OCI-LY1 (cell line): ENCODE data around the gene GPRC5C.

Experiments used
- H2AFZ ChIP-seq: fragments of 200-600 bp; sonication (generic), shearing (Covaris generic); 2 replicates; pipeline ENCODE4 v1.6.0; 2014; ENCODE audit warnings: antibody characterized with exemption, mild to moderate bottlenecking, low read length
- H3F3A ChIP-seq: fragments of 200-600 bp; sonication (generic), shearing (Covaris generic); 2 replicates; pipeline ENCODE4 v1.6.0; 2014; ENCODE audit warnings: mild to moderate bottlenecking, antibody characterized with exemption, low read length, moderate library complexity; ENCODE audit not compliant: insufficient read depth
- H3K27ac ChIP-seq: fragments of 200-600 bp; sonication (generic); 2 replicates; pipeline ENCODE4 v1.5.1; 2014; ENCODE audit warnings: low read length, mixed run types, mild to moderate bottlenecking, low read depth; ENCODE audit not compliant: poor library complexity, severe bottlenecking
- H3K27me3 ChIP-seq: fragments of 200-600 bp; sonication (generic); 2 replicates; pipeline ENCODE4 v1.6.0; 2014; ENCODE audit warnings: antibody characterized with exemption, mild to moderate bottlenecking, low read length, moderate library complexity; ENCODE audit not compliant: insufficient read depth
- H3K36me3 ChIP-seq: fragments of 200-600 bp; sonication (generic); 2 replicates; pipeline ENCODE4 v1.6.1; 2014; ENCODE audit warnings: mild to moderate bottlenecking, antibody characterized with exemption, low read length, moderate library complexity, mixed read lengths; ENCODE audit not compliant: insufficient read depth
- H3K4me1 ChIP-seq: fragments of 200-600 bp; sonication (generic); 2 replicates; pipeline ENCODE4 v1.5.1; 2014; ENCODE audit warnings: mild to moderate bottlenecking, low read length, moderate library complexity; ENCODE audit not compliant: insufficient read depth, severe bottlenecking
- H3K4me2 ChIP-seq: fragments of 200-600 bp; sonication (generic), shearing (Covaris generic); 2 replicates; pipeline ENCODE4 v1.6.1; 2014; ENCODE audit warnings: low read length
- H3K4me3 ChIP-seq: fragments of 200-600 bp; sonication (generic); 2 replicates; pipeline ENCODE4 v1.5.1; 2014; ENCODE audit warnings: low read length, low read depth, mild to moderate bottlenecking, mixed read lengths; ENCODE audit not compliant: poor library complexity, severe bottlenecking
- H3K79me2 ChIP-seq: fragments of 200-600 bp; shearing (Covaris generic); 2 replicates; pipeline ENCODE4 v1.6.1; 2016; ENCODE audit warnings: mixed run types, low read length, mixed read lengths; ENCODE audit not compliant: insufficient read depth
- H3K9ac ChIP-seq: fragments of 200-600 bp; sonication (generic), shearing (Covaris generic); 2 replicates; pipeline ENCODE4 v1.6.1; 2014; ENCODE audit warnings: mild to moderate bottlenecking, low read length, mixed read lengths
- H3K9me2 ChIP-seq: fragments of 200-600 bp; sonication (generic), shearing (Covaris generic); 2 replicates; pipeline ENCODE4 v1.6.1; 2014; ENCODE audit warnings: low read depth, mild to moderate bottlenecking, low read length, mixed read lengths
- H3K9me3 ChIP-seq: fragments of 200-600 bp; shearing (Covaris generic); 2 replicates; pipeline ENCODE4 v1.6.1; 2014; ENCODE audit warnings: low read length, mixed read lengths
- H4K20me1 ChIP-seq: fragments of 200-600 bp; sonication (generic), shearing (Covaris generic); 2 replicates; pipeline ENCODE4 v1.6.0; 2016; ENCODE audit warnings: mild to moderate bottlenecking, low read length; ENCODE audit not compliant: insufficient read depth
- CTCF ChIP-seq: fragments of 200-600 bp; sonication (generic), shearing (Covaris generic); IDR thresholded peaks from 2 replicates; pipeline ENCODE4 v1.5.1; 2017; ENCODE audit warnings: mild to moderate bottlenecking, antibody characterized with exemption, low read length, moderate library complexity, mixed read lengths
- EZH2 ChIP-seq: fragments of 200-600 bp; sonication (generic), shearing (Covaris generic); IDR thresholded peaks from 2 replicates; pipeline ENCODE4 v1.8.0; 2017; ENCODE audit warnings: borderline replicate concordance, mixed run types, mild to moderate bottlenecking, antibody characterized with exemption, low read length, moderate library complexity, mixed read lengths

GPRC5C gene

DNA sequence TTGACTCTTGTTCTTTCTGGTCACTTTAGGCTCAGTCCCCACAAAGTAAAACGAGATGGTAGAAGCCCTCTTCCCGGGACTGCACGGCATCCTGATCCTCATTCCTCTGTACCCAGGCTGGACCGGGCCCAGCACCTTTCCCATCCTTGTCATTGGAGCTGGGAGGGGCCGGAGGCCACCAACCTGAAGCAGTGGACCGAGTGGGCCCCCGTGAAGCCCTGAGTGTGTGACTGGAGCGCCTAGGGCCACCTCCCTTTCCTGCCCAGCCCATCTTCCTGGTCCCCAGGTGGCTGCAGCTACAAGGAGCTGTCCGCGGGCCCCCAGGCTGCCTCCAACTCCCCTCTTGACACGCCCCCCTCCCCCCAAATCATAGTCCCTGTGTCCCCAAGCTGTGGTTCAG is 17.4 kb downstream of the GPRC5C start:
- Histone ChIP-seq H4K20me1 (no peaks in the 10 kb centered on the region), H3K9me3 (no peaks in the 10 kb centered on the region), H3K4me3 (no peak overlapping the region), H3K36me3 (no peaks in the 10 kb centered on the region), H3K4me2 (no peak overlapping the region), H3F3A (no peaks in the 10 kb centered on the region), H3K27me3 (no peaks in the 10 kb centered on the region; the same call in 1 of the 2 replicates), H3K9ac (no peak overlapping the region), H3K4me1 (no peaks in the 10 kb centered on the region), H3K27ac (no peak overlapping the region), H3K9me2 (no peaks in the 10 kb centered on the region), H2AFZ (no peak overlapping the region), H3K79me2 (no peaks in the 10 kb centered on the region)
- TF ChIP-seq EZH2 = no peak
- no peak for TF ChIP-seq CTCF

GRCh38 chr17:74449773-74450172 is 17.9 kb downstream of the GPRC5C start:
- no peak overlapping the region for H3K4me2 ChIP-seq
- H3K27ac ChIP-seq = no peak overlapping the region
- H4K20me1 ChIP-seq = no peaks in the 10 kb centered on the region
- no peaks in the 10 kb centered on the region for H3K9me2 ChIP-seq
- TF ChIP-seq CTCF (no peak), EZH2 (no peak)
- H3K36me3 ChIP-seq = no peaks in the 10 kb centered on the region
- no peak overlapping the region for H2AFZ ChIP-seq
- H3K79me2 ChIP-seq = no peaks in the 10 kb centered on the region
- H3K9me3 ChIP-seq = no peaks in the 10 kb centered on the region
- H3K4me3 ChIP-seq = no peak overlapping the region
- no peak overlapping the region for H3K9ac ChIP-seq
- H3K27me3 ChIP-seq = no peaks in the 10 kb centered on the region; the same call in 1 of the 2 replicates
- H3K4me1 ChIP-seq = no peaks in the 10 kb centered on the region
- H3F3A ChIP-seq = no peaks in the 10 kb centered on the region

DNA sequence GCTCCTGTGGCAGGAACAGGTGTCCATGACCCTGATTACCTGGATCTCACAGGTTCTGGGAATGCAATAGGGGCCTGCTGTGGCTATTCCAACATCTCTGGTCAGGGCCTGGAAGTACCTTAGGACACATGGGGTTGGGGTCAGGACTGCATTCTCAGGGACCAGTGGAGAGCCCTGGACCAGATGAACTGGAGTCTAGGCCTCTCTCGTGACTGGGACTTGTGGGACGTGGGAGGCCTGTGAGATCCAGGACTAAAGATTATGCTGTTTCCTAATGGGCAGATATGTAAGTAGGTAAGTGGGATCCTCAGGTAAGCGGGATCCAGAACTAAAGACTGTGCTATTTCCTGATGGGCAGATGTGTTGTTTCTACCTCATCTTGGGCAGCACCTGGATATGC is 18.3 kb downstream of the GPRC5C start:
- Histone ChIP-seq H3K4me2 (no peak overlapping the region), H3K9me2 (no peaks in the 10 kb centered on the region), H2AFZ (no peak overlapping the region), H3K27ac (no peak overlapping the region), H3F3A (no peaks in the 10 kb centered on the region), H3K36me3 (no peaks in the 10 kb centered on the region), H3K9ac (no peak overlapping the region), H3K9me3 (no peaks in the 10 kb centered on the region), H3K4me3 (no peak overlapping the region), H3K27me3 (no peaks in the 10 kb centered on the region; the same call in 1 of the 2 replicates), H3K4me1 (no peaks in the 10 kb centered on the region), H4K20me1 (no peaks in the 10 kb centered on the region), H3K79me2 (no peaks in the 10 kb centered on the region)
- TF ChIP-seq CTCF (no peak), EZH2 (no peak)
